ENCODE data around the gene SPECC1. TPM values are rescaled to one million over a fixed set of nuclear protein-coding genes. Genes with fewer than 3 reads are reported as not detected.

The SPECC1 gene
- total RNA-seq, 1 donor from 2014 or later: 12.9 TPM

DNA sequence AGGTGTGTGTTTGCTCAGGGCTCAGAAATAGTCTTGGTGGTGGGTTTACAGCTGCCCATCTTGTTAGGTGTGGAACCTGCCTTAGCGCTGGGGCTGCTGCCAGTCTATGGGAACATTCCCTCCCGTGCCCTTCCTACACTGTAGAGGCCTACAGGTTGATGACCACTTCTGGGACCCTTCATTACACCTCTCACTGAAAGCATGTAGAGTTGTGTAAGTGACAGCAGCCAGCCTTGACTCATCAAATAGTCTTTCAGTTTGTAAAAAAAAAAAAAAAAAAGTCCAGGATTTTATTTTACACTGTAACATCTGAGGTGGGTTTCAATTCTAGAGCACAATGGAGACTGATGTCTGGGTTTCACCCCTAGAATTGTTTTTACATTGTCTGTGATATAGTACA lies 193.9 kb downstream of the SPECC1 start:
- DNase-seq (ENCODE audit: extremely low read depth, low read depth, low spot score): no peak

DNA sequence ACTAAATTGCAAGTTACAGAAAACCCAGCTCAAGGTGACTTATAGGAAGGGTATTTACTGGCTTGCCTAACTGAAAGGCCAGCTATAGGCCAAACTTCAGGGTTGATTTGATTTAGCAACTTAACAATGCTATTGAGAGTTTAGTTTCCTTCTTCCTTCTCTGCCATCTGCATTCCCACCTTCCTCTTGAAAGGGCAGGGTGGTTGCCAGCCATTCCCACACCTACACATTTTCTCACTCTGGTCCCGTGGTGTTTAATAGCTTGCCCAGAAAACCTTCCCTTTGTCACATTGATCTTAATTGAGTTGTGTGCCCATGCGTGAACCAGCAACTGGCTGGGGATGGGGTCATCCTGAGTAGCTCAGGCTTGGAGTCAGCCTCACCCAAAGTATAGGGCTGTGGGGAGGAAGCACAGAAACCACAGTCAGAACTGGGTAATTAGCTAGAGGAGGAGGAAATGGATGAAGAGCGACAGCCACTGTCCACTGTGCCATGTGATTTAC lies 194.7 kb downstream of the SPECC1 start:
- no peak for DNase-seq (ENCODE audit: extremely low read depth, low read depth, low spot score)

DNA sequence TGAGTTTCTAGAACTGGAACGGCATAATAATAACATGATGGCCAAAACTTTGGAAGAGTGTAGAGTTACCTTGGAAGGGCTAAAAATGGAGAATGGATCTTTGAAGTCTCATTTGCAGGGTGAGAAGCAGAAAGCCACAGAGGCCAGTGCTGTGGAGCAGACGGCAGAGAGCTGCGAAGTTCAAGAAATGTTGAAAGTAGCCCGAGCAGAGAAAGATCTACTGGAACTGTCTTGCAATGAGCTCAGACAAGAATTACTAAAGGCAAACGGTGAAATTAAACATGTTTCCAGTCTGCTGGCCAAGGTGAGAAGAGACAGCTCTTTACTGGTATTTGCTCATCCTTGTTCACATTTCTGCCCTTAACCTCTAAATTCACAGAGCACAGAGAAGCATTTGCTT lies 196.4 kb downstream of the SPECC1 start:
- no peak for DNase-seq (ENCODE audit: extremely low read depth, low read depth, low spot score)

DNA sequence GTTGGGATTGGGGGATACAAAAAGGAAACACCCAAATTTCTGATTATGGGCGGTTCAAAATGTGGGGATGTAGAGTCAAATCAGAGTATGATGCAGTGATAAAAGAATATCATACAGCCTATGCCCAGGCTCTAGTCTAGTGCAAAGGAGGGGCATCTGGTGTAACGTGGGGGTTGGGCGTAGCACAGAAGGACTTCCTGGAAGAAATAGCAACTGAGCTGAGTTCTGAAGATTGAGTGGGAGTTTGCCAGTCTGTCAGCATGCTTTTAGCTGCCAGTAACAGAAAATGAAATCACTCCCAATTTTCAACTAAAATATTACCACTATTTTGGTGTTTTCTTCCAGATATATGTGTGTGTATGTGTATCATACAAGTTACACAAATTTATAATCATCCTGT lies 196.9 kb downstream of the SPECC1 start:
- no peak for DNase-seq (ENCODE audit: extremely low read depth, low read depth, low spot score)

DNA sequence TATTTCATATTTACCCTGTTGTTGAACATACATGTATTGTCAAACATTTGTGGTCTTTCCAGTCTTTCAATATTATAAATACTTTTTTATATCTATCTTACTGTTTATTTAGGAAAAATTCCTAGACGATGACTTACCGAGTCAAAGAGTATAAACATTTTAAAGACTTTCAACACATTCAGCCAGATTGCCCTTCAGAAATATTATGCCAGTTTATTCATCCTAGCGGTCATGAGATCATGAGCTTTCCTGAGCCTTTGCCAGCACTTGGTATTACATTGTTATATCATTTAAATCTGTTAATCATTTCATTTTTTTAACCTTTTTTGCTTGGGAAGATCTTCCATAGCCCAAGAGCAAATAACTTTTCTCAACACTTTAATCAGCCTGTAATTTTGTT lies 197.4 kb downstream of the SPECC1 start:
- no peak for DNase-seq (ENCODE audit: extremely low read depth, low read depth, low spot score)

DNA sequence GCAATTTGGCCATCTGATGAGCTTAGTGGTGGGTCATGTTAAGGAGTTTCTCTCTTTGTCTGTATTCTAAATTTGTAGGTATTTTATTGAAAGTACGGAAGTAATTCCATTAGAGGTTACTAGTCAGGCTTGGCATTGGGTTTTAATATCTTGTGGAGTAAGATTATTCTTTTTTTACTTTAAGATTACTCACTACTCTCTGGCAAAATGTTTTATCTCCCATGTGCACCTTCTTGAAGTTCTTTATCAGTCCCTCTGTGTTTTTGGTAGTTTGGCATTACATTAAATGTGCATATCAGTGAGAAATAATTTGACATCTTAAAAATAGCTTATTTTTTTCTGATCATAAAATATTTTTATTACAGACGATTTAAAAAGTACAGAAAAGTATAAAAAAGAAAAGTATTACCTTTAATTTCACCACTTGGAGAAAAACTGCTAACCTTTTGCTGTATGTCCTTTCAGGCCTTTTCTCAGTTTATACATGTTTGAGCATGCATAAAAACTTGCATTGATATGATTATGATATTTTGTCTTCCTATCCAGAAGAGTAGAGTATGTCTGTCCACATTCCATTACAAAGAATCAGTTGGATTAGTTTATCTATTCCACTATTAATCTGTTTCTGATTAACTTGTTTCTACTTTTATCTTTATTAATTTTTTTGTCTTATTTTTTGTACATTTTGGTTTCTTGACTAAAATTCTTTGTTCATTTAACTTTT lies 198.3 kb downstream of the SPECC1 start:
- DNase-seq (ENCODE audit: extremely low read depth, low read depth, low spot score): no peak

DNA sequence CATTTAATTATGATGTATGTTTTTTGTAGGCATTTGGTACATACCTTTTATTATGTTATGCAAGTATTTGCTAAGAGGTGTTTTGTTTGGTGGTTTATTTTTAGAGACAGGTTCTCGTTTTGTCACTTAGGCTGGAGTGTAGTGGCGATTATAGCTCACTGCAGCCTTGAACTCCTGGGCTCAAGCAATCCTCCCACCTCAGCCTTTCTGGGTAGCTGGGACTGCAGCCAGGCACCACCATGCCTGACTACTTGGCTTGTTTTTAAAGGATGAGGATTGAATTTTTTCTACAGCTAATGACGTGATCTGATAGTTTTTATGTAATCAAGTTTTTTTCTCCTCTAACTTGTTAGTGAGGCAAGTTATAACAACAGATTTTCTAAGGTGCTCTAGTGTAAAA lies 199.6 kb downstream of the SPECC1 start:
- no peak for DNase-seq (ENCODE audit: extremely low read depth, low read depth, low spot score)

DNA sequence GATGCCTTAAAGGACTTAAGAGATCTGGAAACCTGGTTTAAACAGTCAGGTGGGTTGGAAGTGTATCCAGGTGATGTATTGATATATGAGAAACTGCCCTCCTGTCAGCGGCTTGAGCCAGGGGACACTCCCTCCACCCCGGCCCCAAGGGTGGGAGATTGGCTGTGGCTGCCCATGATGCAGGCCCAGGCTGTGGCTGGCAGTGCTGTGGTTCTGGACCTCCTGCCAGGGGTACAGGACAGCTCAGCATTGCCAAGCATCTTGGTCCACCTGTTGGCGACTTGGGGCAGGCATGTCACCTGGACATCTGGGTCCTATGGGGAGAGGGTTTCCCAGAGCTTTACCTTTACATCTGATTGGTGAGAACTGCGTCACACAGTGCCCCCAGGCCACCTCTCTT lies 201.0 kb downstream of the SPECC1 start:
- no peak for DNase-seq (ENCODE audit: extremely low read depth, low read depth, low spot score)

DNA sequence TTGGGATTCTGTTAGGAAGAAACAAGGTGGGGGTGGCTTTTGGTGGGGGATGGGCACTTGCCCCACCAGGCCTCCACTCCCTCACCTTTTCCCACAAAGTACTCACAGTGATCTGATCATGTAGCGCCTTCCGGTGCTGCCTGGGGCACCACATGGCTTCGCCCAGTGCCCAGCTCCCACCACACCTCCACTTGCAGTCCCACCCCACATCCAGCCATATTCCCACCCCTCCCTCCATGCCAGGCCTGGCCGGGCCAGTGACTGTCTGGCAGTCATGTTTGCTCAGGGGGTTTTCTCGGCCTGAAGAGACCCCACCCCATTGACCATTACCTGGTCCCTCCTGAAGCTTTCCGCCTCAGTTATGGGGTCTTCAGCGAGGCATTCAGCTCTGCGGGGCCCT lies 201.5 kb downstream of the SPECC1 start:
- no peak for DNase-seq (ENCODE audit: extremely low read depth, low read depth, low spot score)

DNA sequence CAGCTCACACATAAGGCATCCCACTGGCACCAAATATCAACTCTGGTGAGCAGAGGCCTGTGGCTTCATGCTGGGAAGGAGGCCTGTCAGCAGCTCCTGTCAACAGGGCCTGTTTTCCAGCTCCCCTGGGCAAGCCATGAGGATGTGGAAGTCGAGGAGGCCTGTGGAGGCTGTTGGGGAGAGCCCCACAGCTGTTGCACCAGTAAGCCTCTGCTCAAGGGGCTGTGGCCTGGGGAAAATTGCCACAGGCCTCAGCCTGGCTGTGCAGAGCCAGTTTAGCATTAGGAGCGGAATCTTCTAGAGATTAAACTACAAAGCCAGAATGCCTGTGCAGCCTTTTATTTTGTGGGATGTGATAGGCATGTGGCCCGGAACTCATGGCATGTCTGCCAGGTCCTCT lies 202.1 kb downstream of the SPECC1 start:
- no peak for DNase-seq (ENCODE audit: extremely low read depth, low read depth, low spot score)

DNA sequence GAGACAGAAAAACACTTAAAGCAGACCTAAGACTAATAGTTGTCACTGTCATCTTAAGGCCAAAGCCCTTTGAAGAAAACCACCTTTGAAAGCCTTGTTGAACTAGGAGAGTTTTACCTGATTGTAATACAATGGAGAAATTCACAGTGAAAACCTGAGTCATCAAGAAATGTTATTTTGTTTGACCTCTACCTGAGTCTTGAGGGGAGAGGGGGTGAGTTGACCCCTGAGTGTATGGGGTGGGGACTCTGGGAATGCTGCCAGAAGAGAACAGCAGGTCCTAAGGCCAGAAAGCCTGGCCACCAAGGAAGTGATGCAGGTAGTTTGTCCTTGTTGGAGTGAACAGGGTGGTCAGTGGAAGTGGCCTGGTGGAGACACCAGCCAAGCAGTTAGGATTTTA lies 204.3 kb downstream of the SPECC1 start:
- DNase-seq (ENCODE audit: extremely low read depth, low read depth, low spot score): no peak

DNA sequence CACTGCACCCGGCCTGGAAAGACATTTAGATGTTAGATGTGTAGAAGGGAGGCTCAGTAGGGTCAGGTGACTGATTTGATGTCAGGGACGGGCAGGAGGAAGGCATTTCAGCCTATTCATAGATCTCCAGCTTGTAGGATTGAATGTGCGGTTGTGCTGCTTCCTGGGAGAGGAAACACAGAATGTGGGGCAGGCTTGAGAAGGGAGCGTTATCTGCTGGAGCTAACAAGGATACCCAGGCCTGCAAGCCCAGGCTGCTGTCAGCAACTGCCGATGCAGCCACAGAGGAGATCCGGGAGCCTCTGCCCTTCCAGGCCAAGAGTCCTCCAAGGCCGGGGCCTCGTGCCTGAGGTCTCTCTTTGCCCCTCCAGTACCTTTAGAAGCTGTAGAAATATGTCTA lies 205.6 kb downstream of the SPECC1 start:
- DNase-seq (ENCODE audit: extremely low read depth, low read depth, low spot score): no peak

DNA sequence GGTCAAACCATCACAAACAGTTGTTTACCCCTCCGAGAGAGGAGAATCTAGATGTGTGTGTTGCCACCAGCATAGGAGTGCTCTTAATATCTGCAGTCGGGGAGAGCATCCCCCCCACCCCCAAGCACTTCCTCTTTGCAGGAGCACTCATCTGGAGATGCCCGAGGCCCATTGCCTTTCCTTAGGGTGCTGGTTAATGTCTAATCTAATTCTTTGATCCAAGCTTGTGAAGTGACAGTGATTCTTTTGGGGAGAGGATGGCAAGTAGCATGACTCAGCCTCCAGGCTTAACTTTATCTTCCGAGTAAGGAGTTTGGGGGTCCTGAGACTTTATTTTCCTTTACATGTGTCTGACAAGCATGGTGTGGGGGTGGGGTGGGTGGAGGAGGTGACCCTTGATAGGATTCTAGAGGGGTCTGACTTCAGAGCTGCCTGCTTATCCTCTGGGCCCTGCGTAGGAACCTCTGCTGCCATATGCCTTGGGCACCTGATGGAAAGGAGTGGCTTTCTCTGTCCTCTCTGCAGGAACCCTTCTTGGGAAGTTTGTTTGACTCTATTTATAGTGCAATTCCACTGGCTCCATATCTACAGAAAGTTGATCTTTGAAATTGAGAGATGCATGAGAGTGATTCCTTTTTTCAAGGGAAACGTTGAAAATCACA lies 207.1 kb downstream of the SPECC1 start:
- no peak for DNase-seq (ENCODE audit: extremely low read depth, low read depth, low spot score)

DNA sequence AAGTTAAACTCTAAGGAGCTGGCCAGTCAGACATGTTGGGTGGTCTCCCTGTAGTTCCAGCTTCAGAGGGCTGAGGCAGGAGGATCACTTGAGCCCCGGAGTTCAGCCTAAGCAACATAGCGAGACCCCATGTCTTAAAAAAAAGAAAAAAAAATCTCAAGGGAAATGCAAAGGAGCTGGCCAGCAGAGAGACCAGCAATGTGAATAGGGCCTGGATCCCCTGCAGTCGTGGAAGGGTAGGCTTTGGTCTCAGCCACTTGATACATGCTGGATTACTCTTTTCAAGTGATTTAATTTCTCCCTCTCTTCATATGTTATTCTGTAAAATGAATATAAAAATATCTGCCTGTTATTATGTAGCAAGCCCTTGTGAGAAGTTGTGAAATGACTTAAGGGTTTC lies 207.7 kb downstream of the SPECC1 start:
- no peak for DNase-seq (ENCODE audit: extremely low read depth, low read depth, low spot score)

DNA sequence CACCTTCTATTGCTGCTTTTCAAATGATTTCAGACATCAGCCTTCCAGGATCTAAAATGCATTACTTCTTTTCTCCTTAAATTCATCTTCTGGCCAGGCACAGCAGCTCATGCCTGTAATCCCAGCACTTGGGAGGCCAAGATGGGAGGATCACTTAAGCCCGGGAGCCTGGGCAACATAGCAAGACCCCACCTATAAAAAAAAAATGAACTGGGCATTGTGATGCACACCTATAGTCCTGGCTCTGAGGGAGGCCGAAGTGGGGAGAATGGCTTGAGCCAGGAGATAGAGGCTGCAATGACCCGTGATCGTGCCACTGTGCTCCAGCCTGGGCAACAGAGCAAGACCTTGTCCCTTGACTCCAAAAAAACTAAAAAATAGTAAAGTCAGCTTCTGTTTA lies 208.5 kb downstream of the SPECC1 start:
- DNase-seq (ENCODE audit: extremely low read depth, low read depth, low spot score): no peak

DNA sequence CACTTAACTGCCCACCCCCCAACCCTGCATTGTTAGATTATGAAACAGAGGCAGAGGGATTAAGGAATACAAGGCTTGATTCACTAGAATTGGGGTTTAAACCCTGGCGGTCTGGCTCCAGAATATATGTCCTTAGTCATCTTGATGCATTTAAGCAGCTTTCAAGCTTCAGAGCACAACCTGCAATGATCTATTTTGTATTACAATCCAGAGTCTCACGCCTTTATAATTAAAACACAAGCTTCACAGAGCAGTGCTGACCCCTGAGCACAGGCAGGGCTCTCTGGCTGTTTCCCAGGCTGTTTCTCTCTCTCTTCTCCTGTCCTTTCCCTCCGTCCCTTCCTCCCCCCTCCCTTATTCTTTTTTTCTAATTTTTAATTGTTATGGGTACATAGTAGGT lies 209.1 kb downstream of the SPECC1 start:
- DNase-seq (ENCODE audit: extremely low read depth, low read depth, low spot score): no peak

DNA sequence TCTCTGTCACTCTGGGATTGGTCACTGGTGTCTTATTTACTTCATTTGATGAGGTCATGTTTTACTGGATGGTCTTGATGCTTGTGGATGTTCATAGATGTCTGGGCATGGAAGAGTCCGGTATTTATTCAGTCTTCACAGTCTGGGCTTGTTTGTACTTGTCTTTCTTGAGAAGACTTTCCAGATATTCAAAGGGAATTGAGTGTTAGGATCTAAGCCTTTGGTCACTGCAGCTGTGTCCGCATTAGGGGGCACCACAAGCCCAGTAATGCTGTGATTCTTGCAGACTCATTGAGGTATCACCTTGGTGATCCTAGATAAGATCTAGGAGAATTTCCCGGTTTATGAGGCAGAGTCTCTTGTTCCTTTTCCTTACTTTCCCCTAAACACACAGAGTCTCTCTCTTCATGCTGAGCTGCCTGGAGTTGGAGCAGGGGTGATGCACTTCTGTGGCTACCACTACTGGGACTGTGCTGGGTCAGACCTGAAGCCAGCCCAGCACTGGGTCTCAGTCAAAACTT lies 214.7 kb downstream of the SPECC1 start:
- no peak for DNase-seq (ENCODE audit: extremely low read depth, low read depth, low spot score)

DNA sequence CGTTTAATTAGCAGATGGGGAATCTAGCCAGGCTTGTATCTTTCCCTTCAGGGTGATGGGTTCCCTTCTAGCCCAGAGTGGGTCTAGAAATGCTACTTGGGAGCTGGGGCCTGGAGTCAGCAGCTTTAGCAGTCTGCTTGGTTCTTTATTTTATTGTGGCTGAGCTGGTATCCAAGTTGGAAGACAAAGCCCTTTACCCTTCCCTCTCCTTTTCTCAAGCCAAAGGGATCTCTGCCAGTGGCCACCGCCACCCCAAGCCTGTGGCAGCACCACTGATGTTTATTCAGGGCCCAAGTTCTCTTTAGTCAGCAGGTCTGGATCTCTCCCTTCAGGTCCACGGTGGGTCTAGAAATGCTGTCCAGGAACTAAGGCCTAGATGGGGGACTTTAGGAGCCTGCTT lies 215.2 kb downstream of the SPECC1 start:
- no peak for DNase-seq (ENCODE audit: extremely low read depth, low read depth, low spot score)

DNA sequence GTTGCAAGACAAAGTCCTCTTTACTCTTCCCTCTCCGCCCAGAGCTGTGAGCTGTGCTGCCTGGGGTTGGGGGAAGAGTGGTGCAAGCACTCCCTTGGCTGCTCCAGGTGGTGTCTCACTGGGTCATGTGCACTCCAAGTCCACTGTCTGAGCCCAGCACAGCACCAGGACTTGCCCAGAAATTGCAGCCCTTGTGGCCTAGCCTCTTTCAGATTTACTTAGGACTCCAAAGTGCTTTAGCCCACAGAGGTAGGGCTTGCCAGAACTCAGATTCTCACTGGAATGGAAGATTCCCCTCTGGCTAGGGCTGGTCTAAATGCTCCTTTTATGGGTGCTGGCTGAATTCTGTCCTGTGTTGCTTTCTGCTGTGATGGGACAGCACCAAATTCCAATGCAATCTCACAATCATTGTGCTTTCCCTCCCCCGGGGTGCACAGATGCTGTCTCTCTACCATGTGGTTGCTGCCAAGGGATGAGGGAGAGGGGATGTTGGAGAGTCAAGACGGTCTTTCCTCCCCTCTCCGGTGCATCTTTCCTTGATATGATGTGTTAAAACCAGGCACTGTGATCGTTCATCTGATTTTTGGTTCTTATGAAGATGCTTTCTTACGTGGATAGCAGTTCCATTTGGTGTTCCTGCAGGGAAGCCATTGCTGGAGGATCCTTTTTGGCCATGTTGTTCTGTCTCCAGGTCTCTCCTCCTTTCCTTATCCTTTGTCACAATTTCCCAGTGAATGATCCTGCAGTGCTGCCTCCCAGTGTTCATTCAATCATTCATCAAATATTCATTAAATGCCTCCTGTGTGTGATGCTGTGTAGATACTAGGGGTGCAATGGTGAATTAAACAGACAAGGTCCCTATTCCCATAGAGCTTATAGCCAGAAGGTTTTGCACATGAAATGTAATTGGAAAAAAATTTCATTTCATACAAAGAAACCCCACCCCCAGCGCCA lies 216.3 kb downstream of the SPECC1 start:
- no peak for DNase-seq (ENCODE audit: extremely low read depth, low read depth, low spot score)

DNA sequence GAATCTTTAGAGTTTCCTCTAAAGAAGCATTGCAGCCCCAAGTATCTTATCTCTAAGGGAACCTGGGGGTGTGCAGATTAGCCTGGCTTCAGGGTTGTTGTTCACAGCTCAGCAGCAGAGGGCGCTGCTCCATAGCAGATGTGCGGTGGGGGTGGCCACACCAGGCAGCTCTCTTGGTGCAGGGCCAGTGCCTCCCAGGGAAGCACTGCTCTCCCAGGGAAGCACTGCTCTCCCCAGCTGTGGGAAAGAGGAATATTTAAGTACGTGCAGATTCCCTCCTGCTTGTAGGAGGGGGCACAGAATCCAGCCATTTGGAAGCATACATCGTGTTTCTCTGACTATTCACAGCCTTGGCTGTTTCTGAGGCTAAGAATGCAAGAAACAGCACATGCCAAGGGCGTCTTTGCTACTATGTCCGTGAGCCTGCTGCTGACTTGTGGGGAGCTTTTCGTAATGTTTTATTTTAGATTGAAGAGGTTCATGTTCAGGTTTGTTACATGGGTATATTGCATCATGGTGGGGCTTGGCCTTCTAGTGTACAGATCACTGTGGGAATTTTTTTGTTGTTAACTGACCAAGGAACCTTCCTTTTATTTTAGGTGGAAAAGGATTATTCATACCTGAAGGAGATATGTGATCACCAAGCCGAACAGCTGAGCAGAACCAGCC lies 217.8 kb downstream of the SPECC1 start:
- peak; percentile 22 for DNase-seq (ENCODE audit: extremely low read depth, low read depth, low spot score)
